Measurements from ENCODE around the gene CNTNAP2. TPM values are rescaled to one million over a fixed set of nuclear protein-coding genes. Genes with fewer than 3 reads are reported as not detected.

The CNTNAP2 gene
- total RNA-seq, 2 experiments from 2014 or later: not detected

DNA sequence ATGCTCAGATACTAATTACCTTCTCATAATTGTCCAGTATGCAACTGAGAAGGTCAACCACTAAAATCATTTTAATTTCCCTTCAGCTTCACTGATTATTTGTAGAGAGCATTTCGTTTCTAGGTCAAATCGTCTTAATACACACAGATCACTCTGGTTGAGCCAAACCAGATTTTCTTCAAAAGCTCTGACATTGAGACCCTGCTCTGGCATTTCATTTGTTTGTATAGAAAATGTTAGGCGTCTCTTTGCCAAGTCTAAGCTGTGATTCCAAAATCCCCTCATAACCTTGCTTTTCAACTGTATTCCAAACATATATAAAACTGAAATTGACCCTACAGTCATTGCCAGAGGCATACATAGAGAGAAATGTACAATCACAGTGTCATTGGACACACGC, 520.0 kb downstream of the CNTNAP2 start:
- no peaks in the 10 kb centered on the region for H3K4me1 ChIP-seq (ENCODE audit: insufficient read depth, low read length)
- Mint-ChIP-seq H3K36me3 (ENCODE audit: low read depth) (no peaks in the 10 kb centered on the region), H3K4me1 (ENCODE audit: low read depth) (no peaks in the 10 kb centered on the region), H3K4me3 (no peak overlapping the region), H3K9me3 (no peaks in the 10 kb centered on the region), H3K27me3 (no peaks in the 10 kb centered on the region), H3K27ac (no peak overlapping the region)
- intact Hi-C loops (cut with DNase I, micrococcal nuclease): no loop called here
- TF ChIP-seq, protein P1, sequence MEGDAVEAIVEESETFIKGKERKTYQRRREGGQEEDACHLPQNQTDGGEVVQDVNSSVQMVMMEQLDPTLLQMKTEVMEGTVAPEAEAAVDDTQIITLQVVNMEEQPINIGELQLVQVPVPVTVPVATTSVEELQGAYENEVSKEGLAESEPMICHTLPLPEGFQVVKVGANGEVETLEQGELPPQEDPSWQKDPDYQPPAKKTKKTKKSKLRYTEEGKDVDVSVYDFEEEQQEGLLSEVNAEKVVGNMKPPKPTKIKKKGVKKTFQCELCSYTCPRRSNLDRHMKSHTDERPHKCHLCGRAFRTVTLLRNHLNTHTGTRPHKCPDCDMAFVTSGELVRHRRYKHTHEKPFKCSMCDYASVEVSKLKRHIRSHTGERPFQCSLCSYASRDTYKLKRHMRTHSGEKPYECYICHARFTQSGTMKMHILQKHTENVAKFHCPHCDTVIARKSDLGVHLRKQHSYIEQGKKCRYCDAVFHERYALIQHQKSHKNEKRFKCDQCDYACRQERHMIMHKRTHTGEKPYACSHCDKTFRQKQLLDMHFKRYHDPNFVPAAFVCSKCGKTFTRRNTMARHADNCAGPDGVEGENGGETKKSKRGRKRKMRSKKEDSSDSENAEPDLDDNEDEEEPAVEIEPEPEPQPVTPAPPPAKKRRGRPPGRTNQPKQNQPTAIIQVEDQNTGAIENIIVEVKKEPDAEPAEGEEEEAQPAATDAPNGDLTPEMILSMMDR (IDR thresholded peaks at IDR 0.05): no peak
- DNase-seq (no peak), ATAC-seq (ENCODE audit: poor library complexity) (no peak)
- no peak overlapping the region for H3K4me3 ChIP-seq (ENCODE audit: low read length)
- no peaks in the 10 kb centered on the region for H3K27me3 ChIP-seq (ENCODE audit: control insufficient read depth in 1 of 2, insufficient read depth in 2 of 2, low read length in 2 of 2)
- H3K36me3 ChIP-seq (ENCODE audit: insufficient read depth, low read length): no peaks in the 10 kb centered on the region
- ChIA-PET CTCF (no interaction called here), POLR2A (no interaction called here)
- peaks cover 0 to 7% of the 10 kb centered on the region in 2 experiments for H3K9me3 ChIP-seq (ENCODE audit: control insufficient read depth in 1 of 2, insufficient read depth in 1 of 2, low read length in 2 of 2)
- H3K27ac ChIP-seq (ENCODE audit: low read depth in 1 of 2, low read length in 2 of 2): no peak overlapping the region

DNA sequence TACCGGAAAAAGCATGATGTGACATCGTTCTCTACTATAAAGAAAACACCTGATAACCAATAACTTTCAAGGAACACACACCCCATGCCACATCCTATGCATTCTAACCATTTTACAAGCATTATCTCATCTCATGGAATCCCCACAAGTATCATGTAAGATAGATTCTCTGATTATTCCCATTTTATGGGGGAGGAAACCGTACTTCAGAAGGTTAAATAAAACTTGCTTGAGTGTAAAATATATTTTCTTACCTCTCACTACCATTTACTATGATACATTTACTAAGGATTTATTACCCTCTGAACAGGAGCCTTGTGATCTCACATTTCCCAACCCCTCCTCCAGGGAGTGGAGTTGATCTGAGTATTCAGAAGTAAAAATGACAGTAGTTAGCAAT, 522.7 kb downstream of the CNTNAP2 start:
- H3K9me3 Mint-ChIP-seq: no peaks in the 10 kb centered on the region
- no peak overlapping the region for H3K27ac Mint-ChIP-seq
- no peak for ATAC-seq (ENCODE audit: poor library complexity)
- no peaks in the 10 kb centered on the region for H3K27me3 Mint-ChIP-seq
- Histone ChIP-seq H3K36me3 (ENCODE audit: insufficient read depth, low read length) (no peaks in the 10 kb centered on the region), H3K27ac (ENCODE audit: low read depth in 1 of 2, low read length in 2 of 2) (no peak overlapping the region), H3K4me1 (ENCODE audit: insufficient read depth, low read length) (no peaks in the 10 kb centered on the region), H3K9me3 (ENCODE audit: control insufficient read depth in 1 of 2, insufficient read depth in 1 of 2, low read length in 2 of 2) (peaks cover 0 to 4% of the 10 kb centered on the region in 2 experiments), H3K4me3 (ENCODE audit: low read length) (no peak overlapping the region), H3K27me3 (ENCODE audit: control insufficient read depth in 1 of 2, insufficient read depth in 2 of 2, low read length in 2 of 2) (no peaks in the 10 kb centered on the region)
- no peak overlapping the region for H3K4me3 Mint-ChIP-seq
- TF ChIP-seq, protein P1 (IDR thresholded peaks at IDR 0.05): no peak
- CTCF ChIA-PET: no interaction called here
- H3K36me3 Mint-ChIP-seq (ENCODE audit: low read depth): no peaks in the 10 kb centered on the region
- no peak for DNase-seq
- POLR2A ChIA-PET: no interaction called here
- no peaks in the 10 kb centered on the region for H3K4me1 Mint-ChIP-seq (ENCODE audit: low read depth)
- intact Hi-C loops (cut with DNase I, micrococcal nuclease): no loop called here

DNA sequence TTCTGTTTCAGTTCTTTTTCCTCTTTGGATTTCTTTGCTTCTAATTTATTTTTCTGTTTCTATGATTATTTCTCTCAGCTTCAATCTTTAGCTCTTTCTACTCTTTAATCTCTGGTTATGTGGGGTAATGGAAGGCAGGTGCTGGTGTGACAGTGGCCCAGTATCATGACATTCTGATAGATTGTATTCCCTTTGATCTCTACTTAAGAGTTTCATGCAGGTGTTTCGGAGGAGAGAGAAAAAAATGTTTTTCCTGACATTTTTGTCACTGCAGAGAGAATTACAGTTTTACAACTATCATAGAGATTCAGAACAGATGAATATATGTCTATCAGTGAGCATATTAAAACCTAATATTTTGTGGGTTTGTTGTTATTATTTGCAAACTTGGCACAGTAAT, 524.9 kb downstream of the CNTNAP2 start:
- TF ChIP-seq, protein P1 (IDR thresholded peaks at IDR 0.05): no peak
- no peaks in the 10 kb centered on the region for H3K4me1 ChIP-seq (ENCODE audit: insufficient read depth, low read length)
- intact Hi-C loops (cut with DNase I, micrococcal nuclease): no loop called here
- H3K9me3 Mint-ChIP-seq: peaks cover 6% of the 10 kb centered on the region
- no peak overlapping the region for H3K4me3 ChIP-seq (ENCODE audit: low read length)
- H3K27ac Mint-ChIP-seq: no peak overlapping the region
- no peak overlapping the region for H3K27ac ChIP-seq (ENCODE audit: low read depth in 1 of 2, low read length in 2 of 2)
- H3K36me3 Mint-ChIP-seq (ENCODE audit: low read depth): no peaks in the 10 kb centered on the region
- no peaks in the 10 kb centered on the region for H3K36me3 ChIP-seq (ENCODE audit: insufficient read depth, low read length)
- H3K4me3 Mint-ChIP-seq: no peak overlapping the region
- no peaks in the 10 kb centered on the region for H3K27me3 Mint-ChIP-seq
- ChIA-PET POLR2A (no interaction called here), CTCF (no interaction called here)
- no peaks in the 10 kb centered on the region for H3K4me1 Mint-ChIP-seq (ENCODE audit: low read depth)
- peaks cover 0 to 4% of the 10 kb centered on the region in 2 experiments for H3K9me3 ChIP-seq (ENCODE audit: control insufficient read depth in 1 of 2, insufficient read depth in 1 of 2, low read length in 2 of 2)
- no peak for DNase-seq
- ATAC-seq (ENCODE audit: poor library complexity): no peak
- H3K27me3 ChIP-seq (ENCODE audit: control insufficient read depth in 1 of 2, insufficient read depth in 2 of 2, low read length in 2 of 2): no peaks in the 10 kb centered on the region

Measured in CD4-positive, alpha-beta T cell (primary cell).